ENCODE results near the gene B3GALNT2.

B3GALNT2 gene

GRCh38 chr1:235513495-235514366 is 9.5 kb upstream of the B3GALNT2 start:
- DNase-seq (ENCODE audit: low spot score) = no peak
- TF ChIP-seq CTCF (conservative IDR thresholded peaks at IDR 0.05; ENCODE audit: low read depth) = peak; percentile 92
- POLR2A ChIA-PET (ENCODE audit: low non-redundant PET) = no interaction called here
- CTCF ChIA-PET = interaction anchor here (0.6 to 1.1 kb wide), 9 partner anchors 9 to 1357 kb away, joined by 3 to 12 read pairs (median 4); partner anchors contain the start of gene B3GALNT2
- H3K27ac ChIP-seq = no peak overlapping the region

- DNase-seq (ENCODE audit: low spot score) = no peak
- POLR2A ChIA-PET (ENCODE audit: low non-redundant PET) = no interaction called here
- no peak overlapping the region for H3K27ac ChIP-seq
- CTCF ChIA-PET = interaction anchor here (0.6 kb wide), 1 partner anchor 51 kb away, joined by 5 read pairs; no protein-coding TSS in a partner anchor
- TF ChIP-seq CTCF (conservative IDR thresholded peaks at IDR 0.05; ENCODE audit: low read depth) = no peak
Measured at GRCh38 chr1:235511470-235512240, 7.4 kb upstream of the B3GALNT2 start.

GRCh38 chr1:235510823-235511222 is 6.6 kb upstream of the B3GALNT2 start:
- ChIA-PET POLR2A (ENCODE audit: low non-redundant PET) (no interaction called here), CTCF (interaction anchor here (0.6 kb wide), 1 partner anchor 51 kb away, joined by 5 read pairs; no protein-coding TSS in a partner anchor)
- TF ChIP-seq CTCF (conservative IDR thresholded peaks at IDR 0.05; ENCODE audit: low read depth) = no peak
- no peak for DNase-seq (ENCODE audit: low spot score)
- no peak overlapping the region for H3K27ac ChIP-seq

- no peak overlapping the region for H3K27ac ChIP-seq
- ChIA-PET POLR2A (ENCODE audit: low non-redundant PET) (no interaction called here), CTCF (no interaction called here)
- no peak for DNase-seq (ENCODE audit: low spot score)
- no peak for TF ChIP-seq CTCF (conservative IDR thresholded peaks at IDR 0.05; ENCODE audit: low read depth)
Measured at GRCh38 chr1:235507623-235508022, 3.4 kb upstream of the B3GALNT2 start.

GRCh38 chr1:235504494-235505222 is 406 bp upstream of the B3GALNT2 start:
- peak overlapping the region; percentile 99 for H3K27ac ChIP-seq
- TF ChIP-seq CTCF (conservative IDR thresholded peaks at IDR 0.05; ENCODE audit: low read depth) = peak; percentile 90
- CTCF ChIA-PET = interaction anchor here (0.5 to 1.9 kb wide), 13 partner anchors 9 to 916 kb away, joined by 3 to 12 read pairs (median 3); no protein-coding TSS in a partner anchor
- peak; percentile 97 for DNase-seq (ENCODE audit: low spot score)
- POLR2A ChIA-PET (ENCODE audit: low non-redundant PET) = interaction anchor here (0.5 to 0.9 kb wide), 4 partner anchors 8 to 1006 kb away, joined by 3 to 5 read pairs (median 4); no protein-coding TSS in a partner anchor
